K562 (cell line): ENCODE data around the gene ALDH1A3.

Experiments
- POLR2AphosphoS5 ChIP-seq: IDR thresholded peaks from 2 replicates; pipeline ENCODE4 v1.6.1; 2011; ENCODE audit warnings: mild to moderate bottlenecking, low read depth, low read length, moderate library complexity; ENCODE audit not compliant: control insufficient read depth, insufficient read depth
- TCF7L2 ChIP-seq: fragments of 150-350 bp; IDR thresholded peaks from 2 replicates; pipeline ENCODE4 v1.6.1; 2016; ENCODE audit warnings: low read depth, mild to moderate bottlenecking, low read length, moderate library complexity

DNA sequence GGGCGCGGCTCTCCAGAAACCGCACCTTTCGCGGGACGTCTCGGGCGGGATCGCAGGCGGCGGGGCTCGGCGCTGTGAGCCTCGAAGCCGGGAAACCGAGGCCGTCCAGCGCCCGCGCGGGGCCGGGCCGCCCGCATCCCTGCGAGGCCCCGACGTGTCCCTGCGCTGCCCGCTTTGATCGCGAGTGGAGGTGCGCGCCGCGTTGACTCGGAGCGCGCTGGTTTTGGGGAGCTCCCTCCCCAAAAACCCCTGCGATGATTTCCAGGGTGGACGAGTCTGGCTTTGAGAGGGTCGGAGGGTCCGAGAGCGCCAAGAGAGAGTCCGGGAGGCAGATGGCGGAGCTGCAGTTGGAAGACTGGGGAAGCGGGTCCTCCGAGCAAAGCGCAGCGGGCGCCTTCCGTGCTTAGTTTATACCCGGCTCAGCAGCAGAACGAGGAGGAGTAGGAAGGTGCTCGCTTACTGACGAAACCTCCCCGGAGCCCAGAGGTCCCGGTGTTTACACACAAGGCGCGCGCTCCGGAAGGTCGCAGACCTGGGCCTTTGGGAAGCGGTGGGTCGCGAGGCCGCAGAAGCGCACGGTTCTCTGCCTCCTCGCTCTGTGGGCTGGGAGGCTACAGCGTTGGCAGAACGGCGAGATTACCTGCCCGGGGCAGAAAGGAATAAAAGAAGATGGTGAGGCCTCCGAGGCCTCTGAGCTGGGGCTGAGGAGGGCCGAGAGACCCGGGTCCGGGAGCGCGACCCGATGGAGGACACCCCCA lies 687 bp downstream of the ALDH1A3 start:
- TF ChIP-seq POLR2AphosphoS5 (no peak), TCF7L2 (no peak)
